ENCODE measurements around the gene MINDY3. TPM values are rescaled to one million over a fixed set of nuclear protein-coding genes. Genes with fewer than 3 reads are reported as not detected.

Gene MINDY3
- total and polyA plus RNA-seq, 10 donors: 16.1 to 35.0 (median 30.0) TPM

GRCh38 chr10:15743443-15743842 lies 116.9 kb downstream of the MINDY3 start:
- no peaks in the 10 kb centered on the region for H3K36me3 ChIP-seq
- H3K4me1 ChIP-seq: no peaks in the 10 kb centered on the region
- H3K9me3 ChIP-seq: no peaks in the 10 kb centered on the region
- H3K4me3 ChIP-seq: no peak overlapping the region
- TF ChIP-seq POLR2A (IDR thresholded peaks at IDR 0.05): no peak
- no peaks in the 10 kb centered on the region for H3K27me3 ChIP-seq (replicated peaks in 1 of 7)
- DNase-seq: no peak
- 80 to 91% (median 82%) methylated on average over 2 of the region's 2 CpGs for WGBS, 5 donors
- no peak overlapping the region for H3K27ac ChIP-seq
- intact Hi-C loops (cut with DNase I; ENCODE audit: low total_unique reads): no loop called here

GRCh38 chr10:15742836-15743235 lies 117.5 kb downstream of the MINDY3 start:
- no peaks in the 10 kb centered on the region for H3K36me3 ChIP-seq
- no peak overlapping the region for H3K27ac ChIP-seq

GRCh38 chr10:15742102-15742501 lies 118.2 kb downstream of the MINDY3 start:
- H3K4me1 ChIP-seq: no peaks in the 10 kb centered on the region
- H3K27me3 ChIP-seq (replicated peaks in 1 of 7): no peaks in the 10 kb centered on the region
- WGBS, 5 donors: 59 to 77% (median 68%) methylated on average over 4 to 5 of the region's 5 CpGs
- no peaks in the 10 kb centered on the region for H3K36me3 ChIP-seq
- no peak overlapping the region for H3K27ac ChIP-seq
- intact Hi-C loops (cut with DNase I; ENCODE audit: low total_unique reads): no loop called here
- DNase-seq: no peak
- no peaks in the 10 kb centered on the region for H3K9me3 ChIP-seq
- no peak overlapping the region for H3K4me3 ChIP-seq
- TF ChIP-seq POLR2AphosphoS5 (IDR thresholded peaks at IDR 0.05): no peak
- no peak for TF ChIP-seq CTCF (IDR thresholded peaks at IDR 0.05 in 8 of 11, conservative IDR thresholded peaks at IDR 0.05 in 3 of 11)
- no peak for TF ChIP-seq POLR2A (IDR thresholded peaks at IDR 0.05)

More at GRCh38 chr10:15742836-15743235, 117.5 kb downstream of the MINDY3 start:
- H3K27me3 ChIP-seq (replicated peaks in 1 of 7): no peaks in the 10 kb centered on the region
- DNase-seq: no peak
- 79 to 96% (median 93%) methylated on average over 3 of the region's 3 CpGs for WGBS, 5 donors
- H3K4me3 ChIP-seq: no peak overlapping the region
- no peaks in the 10 kb centered on the region for H3K4me1 ChIP-seq
- TF ChIP-seq POLR2A (IDR thresholded peaks at IDR 0.05) (no peak), CTCF (IDR thresholded peaks at IDR 0.05 in 8 of 11, conservative IDR thresholded peaks at IDR 0.05 in 3 of 11) (no peak), POLR2AphosphoS5 (IDR thresholded peaks at IDR 0.05) (no peak)
- intact Hi-C loops (cut with DNase I; ENCODE audit: low total_unique reads): no loop called here
- no peaks in the 10 kb centered on the region for H3K9me3 ChIP-seq

GRCh38 chr10:15741581-15741980 lies 118.7 kb downstream of the MINDY3 start:
- TF ChIP-seq CTCF (IDR thresholded peaks at IDR 0.05 in 8 of 11, conservative IDR thresholded peaks at IDR 0.05 in 3 of 11) (no peak), POLR2AphosphoS5 (IDR thresholded peaks at IDR 0.05) (no peak), POLR2A (IDR thresholded peaks at IDR 0.05) (no peak)
- H3K4me1 ChIP-seq: no peaks in the 10 kb centered on the region
- DNase-seq: no peak
- intact Hi-C loops (cut with DNase I; ENCODE audit: low total_unique reads): no loop called here
- no peaks in the 10 kb centered on the region for H3K27me3 ChIP-seq (replicated peaks in 1 of 7)
- 79 to 93% (median 89%) methylated on average over 5 of the region's 5 CpGs for WGBS, 5 donors
- H3K4me3 ChIP-seq: no peak overlapping the region
- no peak overlapping the region for H3K27ac ChIP-seq
- no peaks in the 10 kb centered on the region for H3K36me3 ChIP-seq
- H3K9me3 ChIP-seq: no peaks in the 10 kb centered on the region

- no peak for TF ChIP-seq CTCF (IDR thresholded peaks at IDR 0.05 in 8 of 11, conservative IDR thresholded peaks at IDR 0.05 in 3 of 11)
- TF ChIP-seq POLR2A (IDR thresholded peaks at IDR 0.05): no peak
- no peak for TF ChIP-seq POLR2AphosphoS5 (IDR thresholded peaks at IDR 0.05)
- H3K36me3 ChIP-seq: no peaks in the 10 kb centered on the region
- 88 to 96% (median 92%) methylated on average over 6 of the region's 6 CpGs for WGBS, 5 donors
- H3K9me3 ChIP-seq: no peaks in the 10 kb centered on the region
- intact Hi-C loops (cut with DNase I; ENCODE audit: low total_unique reads): no loop called here
- DNase-seq: no peak
- no peaks in the 10 kb centered on the region for H3K27me3 ChIP-seq (replicated peaks in 1 of 7)
- no peaks in the 10 kb centered on the region for H3K4me1 ChIP-seq
- H3K4me3 ChIP-seq: no peak overlapping the region
- no peak overlapping the region for H3K27ac ChIP-seq
Observed at GRCh38 chr10:15740261-15740660, 120.0 kb downstream of the MINDY3 start.

Measured in spleen (tissue), 11 donors.